Uterus (tissue), 2 donors: ENCODE results near the gene FBN1.

ENCODE experiments used
- POLR2A ChIP-seq, 2 donors: fragments of 450-650 bp; IDR thresholded peaks; one replicate each; pipeline ENCODE4 v1.6.1; 2016; ENCODE audit warnings: antibody characterized with exemption in 2 of 2, mild to moderate bottlenecking in 1 of 2, moderate library complexity in 1 of 2
- TF ChIP-seq, protein P1 (sequence below), 4 experiments: fragments of 200-600 bp in 2 of 4; fragments of 450-650 bp in 2 of 4; sonication (generic) in 2 of 4; IDR thresholded peaks; one replicate each; pipeline ENCODE4 v1.5.1; 2016 to 2019; ENCODE audit warnings: antibody characterized with exemption in 4 of 4, mild to moderate bottlenecking in 2 of 4, moderate library complexity in 1 of 4

DNA sequence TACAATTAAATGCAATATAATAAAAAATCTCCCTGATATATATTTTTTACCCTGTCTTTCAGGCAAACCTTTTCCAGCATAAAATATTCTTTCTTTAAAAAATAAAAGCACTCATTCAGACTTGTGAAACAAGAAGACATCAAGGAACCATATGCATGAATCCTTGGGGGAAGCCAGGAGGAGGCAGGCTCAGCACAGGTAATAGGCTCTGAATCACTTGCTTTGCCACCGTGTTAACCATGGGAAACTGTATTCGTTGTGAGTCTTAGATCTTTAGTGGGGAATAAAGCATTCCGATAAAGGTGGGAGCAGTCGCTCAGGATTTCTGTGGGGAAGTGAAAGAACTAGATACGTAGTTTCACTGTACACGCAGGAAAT is 42.4 kb downstream of the FBN1 start:
- TF ChIP-seq, protein P1, sequence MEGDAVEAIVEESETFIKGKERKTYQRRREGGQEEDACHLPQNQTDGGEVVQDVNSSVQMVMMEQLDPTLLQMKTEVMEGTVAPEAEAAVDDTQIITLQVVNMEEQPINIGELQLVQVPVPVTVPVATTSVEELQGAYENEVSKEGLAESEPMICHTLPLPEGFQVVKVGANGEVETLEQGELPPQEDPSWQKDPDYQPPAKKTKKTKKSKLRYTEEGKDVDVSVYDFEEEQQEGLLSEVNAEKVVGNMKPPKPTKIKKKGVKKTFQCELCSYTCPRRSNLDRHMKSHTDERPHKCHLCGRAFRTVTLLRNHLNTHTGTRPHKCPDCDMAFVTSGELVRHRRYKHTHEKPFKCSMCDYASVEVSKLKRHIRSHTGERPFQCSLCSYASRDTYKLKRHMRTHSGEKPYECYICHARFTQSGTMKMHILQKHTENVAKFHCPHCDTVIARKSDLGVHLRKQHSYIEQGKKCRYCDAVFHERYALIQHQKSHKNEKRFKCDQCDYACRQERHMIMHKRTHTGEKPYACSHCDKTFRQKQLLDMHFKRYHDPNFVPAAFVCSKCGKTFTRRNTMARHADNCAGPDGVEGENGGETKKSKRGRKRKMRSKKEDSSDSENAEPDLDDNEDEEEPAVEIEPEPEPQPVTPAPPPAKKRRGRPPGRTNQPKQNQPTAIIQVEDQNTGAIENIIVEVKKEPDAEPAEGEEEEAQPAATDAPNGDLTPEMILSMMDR (IDR thresholded peaks at IDR 0.05) = no peak
- no peak for TF ChIP-seq POLR2A (IDR thresholded peaks at IDR 0.05)
